GM23338 (cell line): ENCODE measurements around the gene CCDC30.

Experiments
- CREB1 ChIP-seq: fragments of 250-450 bp; sonication (Bioruptor Pico); IDR thresholded peaks from 2 replicates; pipeline ENCODE4 v1.5.0; 2020; ENCODE audit warnings: low read depth, mild to moderate bottlenecking, moderate library complexity
- CTCF ChIP-seq, 2 experiments: fragments of 200-600 bp in 1 of 2; sonication (generic) in 1 of 2; conservative IDR thresholded peaks; 2 replicates each; pipeline versions ENCODE4 v1.5.1 to v1.6.1; 2016 to 2017; ENCODE audit warnings: antibody characterized with exemption in 2 of 2, low read depth in 2 of 2, mild to moderate bottlenecking in 2 of 2, moderate library complexity in 1 of 2
- ETS1 ChIP-seq: IDR thresholded peaks from 2 replicates; pipeline ENCODE4 v1.6.1; 2016; ENCODE audit warnings: antibody characterized with exemption
- EZH2 ChIP-seq: fragments of 200-600 bp; sonication (generic); IDR thresholded peaks from one replicate; pipeline ENCODE4 v1.8.0; 2017; ENCODE audit warnings: antibody characterized with exemption, mild to moderate bottlenecking, low read depth; ENCODE audit not compliant: unreplicated experiment
- EZH2phosphoT487 ChIP-seq: fragments of 200-600 bp; sonication (generic); IDR thresholded peaks from one replicate; pipeline ENCODE4 v1.8.1; 2018; ENCODE audit warnings: antibody characterized with exemption; ENCODE audit not compliant: unreplicated experiment
- JUNB ChIP-seq: IDR thresholded peaks from one replicate; pipeline ENCODE4 v1.6.1; 2016; ENCODE audit warnings: antibody characterized with exemption; ENCODE audit not compliant: unreplicated experiment
- POLR2AphosphoS5 ChIP-seq: IDR thresholded peaks from 2 replicates; pipeline ENCODE4 v1.6.1; 2016; ENCODE audit warnings: antibody characterized with exemption, low read depth
- ZNF462 ChIP-seq: fragments of 250-450 bp; sonication (Bioruptor Pico); IDR thresholded peaks from 2 replicates; pipeline ENCODE4 v1.5.0; 2020; ENCODE audit warnings: mild to moderate bottlenecking, moderate library complexity

- no peak for TF ChIP-seq POLR2AphosphoS5
- TF ChIP-seq CTCF (conservative IDR thresholded peaks at IDR 0.05; ENCODE audit: low read depth in 2 of 2): no peak
- no peak for TF ChIP-seq JUNB
- no peak for TF ChIP-seq EZH2phosphoT487
- no peak for TF ChIP-seq EZH2
- no peak for TF ChIP-seq ETS1
- TF ChIP-seq CREB1 (CRISPR knock-in tag): no peak
- no peak for TF ChIP-seq ZNF462 (CRISPR knock-in tag)
Observed at GRCh38 chr1:42669936-42670335, 206.8 kb downstream of the CCDC30 start.
